NOMO-1 treated with DMSO at 0.1 percent for 48 hours (cell line): ENCODE results near the gene TMSB4X.

Experiments used
- DNase-seq: peaks from one replicate; lab custom pipeline; 2025; ENCODE audit not compliant: unreplicated experiment; lab: John Stamatoyannopoulos, UW

TMSB4X gene

DNA sequence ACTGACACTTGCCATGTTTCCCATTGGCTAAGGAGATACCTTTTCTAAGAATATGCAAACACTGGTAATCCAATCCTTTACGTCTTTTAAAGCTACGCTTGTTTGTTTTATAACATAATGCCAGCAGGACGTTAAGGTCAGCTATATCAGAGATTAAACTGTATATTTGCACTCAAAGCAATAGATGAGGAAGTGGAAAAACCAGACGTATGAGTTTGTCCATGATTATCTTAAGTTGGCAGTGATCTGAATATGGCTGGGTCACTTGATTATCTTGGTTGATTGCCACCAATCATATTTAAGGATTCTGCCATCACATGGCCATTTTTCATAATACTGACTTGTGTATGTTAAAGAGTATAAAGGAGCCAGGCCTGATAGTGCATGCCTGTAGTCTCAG is 19.4 kb downstream of the TMSB4X start:
- no peak for DNase-seq

DNA sequence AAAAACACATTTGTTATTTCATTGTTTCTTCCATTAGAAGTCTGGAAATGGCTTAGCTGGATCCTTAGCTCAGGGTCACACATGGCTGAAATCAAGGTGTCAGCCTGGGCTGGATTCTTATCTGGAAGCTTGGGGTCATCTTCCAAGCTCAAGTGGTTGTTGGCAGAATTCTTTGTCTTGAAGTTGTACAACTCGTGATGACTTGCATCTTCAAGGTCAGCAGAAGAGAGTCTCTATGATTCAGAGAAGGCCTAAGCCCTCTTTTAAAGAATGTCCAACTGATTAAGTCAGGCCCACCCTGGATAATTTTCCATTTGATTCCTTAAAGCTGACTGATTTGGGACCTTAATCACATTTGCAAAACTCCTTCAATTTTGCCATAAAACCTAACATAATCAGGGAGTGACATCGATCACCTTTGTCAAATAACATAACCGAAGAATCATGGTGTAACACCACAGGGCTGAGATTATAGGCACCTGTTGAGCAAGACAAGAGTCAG is 22.1 kb downstream of the TMSB4X start:
- no peak for DNase-seq

DNA sequence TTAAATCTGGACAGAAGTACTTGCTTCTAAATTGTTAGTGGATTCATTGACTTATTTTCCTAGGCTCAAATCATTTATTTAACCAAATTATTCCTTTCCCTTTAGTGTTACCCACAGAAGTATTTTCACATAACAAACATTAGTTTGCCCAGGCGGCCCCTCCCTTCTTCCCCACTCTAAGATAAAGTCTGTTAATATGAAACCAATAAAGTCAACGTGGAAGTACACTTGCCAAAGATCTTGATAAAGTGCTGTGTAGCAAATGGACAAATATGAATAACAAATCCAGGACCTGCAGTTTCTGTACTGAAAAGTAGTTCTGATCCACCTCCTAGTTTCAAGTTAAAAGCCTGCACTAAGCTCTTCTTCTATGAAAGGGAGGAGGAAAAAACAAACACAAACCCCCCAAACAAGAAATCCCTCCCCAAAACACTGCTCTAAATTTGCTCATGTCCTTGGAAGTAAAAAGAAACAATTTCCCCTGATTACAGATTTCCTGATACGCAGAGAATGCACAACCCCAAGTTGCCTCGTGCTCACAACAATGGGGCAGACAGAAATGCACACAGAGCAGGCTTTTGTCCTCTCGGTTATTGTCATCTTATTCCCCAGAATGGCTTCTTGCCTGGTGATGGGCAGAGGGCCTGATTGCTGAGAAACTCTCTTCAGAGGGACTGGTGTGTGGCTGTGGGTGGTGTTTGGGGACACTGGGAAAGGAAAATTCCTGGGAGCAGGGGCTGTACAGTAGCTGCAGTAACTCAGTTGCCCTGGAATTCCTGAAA is 23.2 kb downstream of the TMSB4X start:
- no peak for DNase-seq

DNA sequence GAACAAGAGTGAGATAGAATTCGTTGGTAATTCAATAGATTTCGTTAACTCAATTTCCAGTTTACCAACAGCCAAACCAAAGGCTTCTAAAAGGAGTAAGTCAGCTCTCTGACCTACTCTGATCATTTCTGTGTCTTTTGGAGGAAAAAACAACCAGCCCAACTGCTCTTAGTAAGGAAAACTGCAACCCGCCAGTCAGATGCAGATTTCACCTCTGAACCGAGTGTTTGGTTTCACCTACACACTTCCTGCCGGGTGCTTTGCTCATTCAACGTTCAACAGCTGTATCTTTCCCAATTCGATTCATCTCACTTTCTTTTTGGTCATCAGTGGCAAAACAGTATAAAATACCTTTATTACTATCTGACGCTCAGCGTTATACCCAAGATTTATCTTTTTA is 24.5 kb downstream of the TMSB4X start:
- DNase-seq, result peak; percentile 37

DNA sequence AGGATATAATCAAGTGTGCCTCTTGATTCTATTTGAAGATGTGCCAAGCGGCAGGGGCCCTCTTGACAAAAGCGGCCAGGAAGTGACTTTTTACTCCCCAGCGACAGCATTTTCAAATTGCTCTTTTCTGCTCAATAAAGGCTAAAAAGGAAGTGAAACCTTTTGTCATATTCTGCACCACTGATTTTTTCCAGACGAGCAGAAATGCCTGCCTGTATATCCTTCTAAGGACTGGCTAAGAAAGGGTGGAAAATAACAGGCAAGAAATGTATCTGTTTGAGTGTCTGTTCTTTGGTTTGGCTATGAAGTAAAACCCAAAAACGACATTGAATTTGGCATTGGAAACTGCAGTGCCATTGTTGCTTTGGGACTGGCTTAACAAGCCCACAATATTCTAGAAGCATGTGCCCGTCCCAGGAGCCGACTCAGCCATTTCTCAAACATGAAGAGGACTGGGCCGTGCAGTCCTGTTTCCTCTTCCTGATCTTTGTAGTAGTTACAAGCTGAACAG is 25.4 kb downstream of the TMSB4X start:
- peak; percentile 93 for DNase-seq

DNA sequence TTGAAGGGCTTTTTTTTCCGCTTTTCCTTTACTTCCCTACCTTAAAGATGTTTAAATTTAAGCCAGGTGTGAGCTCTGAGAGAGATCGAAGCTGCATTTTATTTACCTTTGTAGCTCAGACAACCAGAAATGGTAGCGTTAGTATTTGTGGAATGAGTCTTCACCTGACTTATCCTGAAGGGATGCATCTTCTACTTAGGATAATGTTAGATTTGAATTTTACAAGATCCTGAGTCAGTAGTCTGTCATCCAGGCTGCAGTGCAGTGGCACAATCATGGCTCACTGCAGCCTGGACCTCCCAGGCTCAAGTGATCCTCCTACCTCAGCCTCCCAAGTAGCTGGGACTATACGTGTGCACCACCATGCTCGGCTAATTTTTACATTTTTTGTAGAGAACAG is 26.2 kb downstream of the TMSB4X start:
- DNase-seq, result no peak

DNA sequence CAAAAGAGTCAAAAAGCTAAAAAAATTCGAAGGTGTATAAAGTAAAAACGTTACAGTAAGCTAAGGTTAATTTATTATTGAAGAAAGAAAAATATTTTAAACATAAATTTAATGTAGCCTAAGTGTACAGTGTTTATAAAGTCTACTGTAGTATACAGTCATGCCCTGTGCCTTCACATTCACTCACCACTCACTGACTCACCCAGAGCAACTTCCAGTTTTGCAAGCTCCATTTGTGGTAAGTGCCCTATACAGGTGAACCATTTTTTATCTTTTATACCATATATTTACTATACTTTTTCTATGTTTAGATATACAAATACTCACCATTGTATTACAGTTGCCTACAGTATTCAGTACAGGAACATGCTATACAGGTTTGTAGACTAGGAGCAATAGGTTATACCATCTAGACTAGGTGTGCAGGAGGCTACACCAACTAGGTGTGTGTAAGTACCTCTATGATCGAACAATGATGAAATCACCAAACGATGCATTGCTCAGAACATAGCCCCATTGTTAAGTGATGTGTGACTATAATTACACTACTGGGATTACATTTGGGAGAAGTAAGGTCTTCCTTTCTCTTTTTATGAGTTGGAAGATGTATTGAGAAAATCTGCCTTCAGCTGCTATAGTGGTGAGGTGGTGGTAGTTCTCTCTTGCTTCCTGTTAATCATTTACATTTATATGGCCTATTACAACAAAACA is 27.2 kb downstream of the TMSB4X start:
- peak; percentile 63 for DNase-seq

DNA sequence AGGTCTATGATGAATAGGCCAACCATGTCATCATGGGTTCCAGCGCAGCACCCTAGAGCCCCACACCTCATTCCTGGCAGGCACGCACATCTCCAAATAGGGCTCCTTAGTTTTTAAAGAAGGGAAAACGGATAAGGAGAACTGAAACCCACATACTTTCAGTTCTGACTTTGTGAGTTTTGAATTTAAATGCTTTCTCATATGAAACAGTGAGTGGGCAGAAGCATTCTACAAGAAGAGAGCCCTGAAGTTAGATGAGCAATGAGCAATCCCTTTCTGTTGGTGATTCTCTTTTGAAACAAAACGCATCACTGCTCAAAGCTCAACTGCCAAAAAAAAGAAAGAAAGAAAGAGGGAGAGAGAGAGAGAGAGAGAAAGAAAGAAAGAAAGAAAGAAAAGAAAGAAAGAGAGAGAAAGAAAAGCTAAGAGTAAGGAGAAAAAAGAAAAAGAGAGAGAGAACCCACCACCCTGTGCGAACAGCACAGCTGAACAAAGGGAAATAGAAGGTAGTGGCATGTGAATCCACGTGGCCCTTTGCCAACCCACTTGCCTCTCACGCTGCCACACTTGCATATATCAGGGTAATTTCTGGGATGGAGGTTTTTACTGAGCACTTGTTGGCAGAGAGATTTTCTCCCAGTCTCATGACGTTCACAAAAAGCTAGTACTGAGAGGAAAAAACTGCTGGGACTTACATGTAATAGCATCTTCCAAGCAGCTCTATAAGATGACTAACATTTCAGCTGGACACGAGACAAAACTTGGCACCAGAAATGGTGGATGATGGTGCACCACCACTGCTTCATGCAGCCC is 31.0 kb downstream of the TMSB4X start:
- DNase-seq, result peak; percentile 75

DNA sequence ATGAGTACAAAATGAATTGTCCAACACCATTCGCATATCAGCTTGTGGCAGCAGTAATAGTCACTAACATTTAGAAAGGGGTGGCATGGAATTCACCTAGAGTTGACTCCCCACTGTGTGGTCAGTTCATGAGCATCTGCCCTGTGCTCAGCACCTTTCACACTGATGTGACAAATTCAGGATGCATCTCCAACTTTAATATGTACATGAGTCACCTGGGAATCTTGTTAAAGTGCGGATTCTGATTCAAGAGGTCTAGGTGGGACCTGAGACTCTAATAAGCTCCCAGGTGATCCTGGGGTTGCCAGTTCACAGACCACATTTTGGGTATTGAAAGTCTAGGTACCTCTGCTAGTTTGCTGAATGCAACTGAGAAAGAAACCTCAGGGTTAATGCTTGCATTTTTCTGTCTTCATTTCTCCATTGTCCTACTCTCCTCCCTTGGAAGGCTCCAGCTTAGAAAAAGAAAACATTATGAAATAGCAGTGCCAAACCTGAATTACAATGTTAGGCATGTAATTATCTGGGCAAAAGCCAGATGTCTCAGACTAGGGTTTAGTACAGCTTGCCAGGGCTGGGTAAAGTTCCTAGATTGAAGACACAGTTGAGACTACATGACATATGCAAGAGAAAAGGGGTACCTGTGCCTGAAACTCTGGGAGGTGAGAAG is 32.7 kb downstream of the TMSB4X start:
- no peak for DNase-seq

DNA sequence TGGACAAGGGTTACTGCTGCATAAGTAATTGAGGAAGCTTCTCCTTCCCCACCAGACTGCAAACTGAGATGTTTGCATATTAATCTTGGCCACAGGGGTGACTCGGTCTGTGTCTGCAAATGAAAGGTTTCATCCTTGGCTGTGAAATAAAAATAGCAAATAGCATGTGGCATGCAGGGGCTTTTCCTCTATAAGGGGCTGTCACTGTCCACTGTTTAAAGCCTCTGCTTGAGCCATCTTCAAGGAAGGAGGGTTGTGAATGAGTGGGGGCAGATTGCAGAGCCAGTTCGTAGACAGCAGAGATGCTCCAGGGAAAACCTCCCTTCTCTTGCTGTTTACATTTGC is 33.3 kb downstream of the TMSB4X start:
- DNase-seq, result peak; percentile 67

DNA sequence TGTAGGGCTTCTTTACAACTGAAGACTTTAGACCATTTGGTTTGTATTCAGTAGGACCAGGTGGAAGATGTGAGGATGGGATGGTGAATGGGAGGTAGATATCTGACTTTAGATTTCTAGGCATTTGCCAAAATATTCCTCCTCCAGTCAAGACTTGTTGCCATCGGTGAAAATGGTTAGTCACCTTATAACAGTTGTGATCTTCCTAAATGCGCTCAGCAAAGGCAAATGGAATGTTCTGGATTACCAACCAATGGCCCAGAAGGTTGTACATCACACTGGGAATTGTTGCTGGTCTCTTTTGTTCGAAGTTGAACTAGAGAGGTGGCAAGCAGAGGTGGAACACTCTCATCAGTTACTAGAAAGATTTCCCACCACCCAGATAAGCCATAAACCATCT is 33.9 kb downstream of the TMSB4X start:
- DNase-seq, result no peak

DNA sequence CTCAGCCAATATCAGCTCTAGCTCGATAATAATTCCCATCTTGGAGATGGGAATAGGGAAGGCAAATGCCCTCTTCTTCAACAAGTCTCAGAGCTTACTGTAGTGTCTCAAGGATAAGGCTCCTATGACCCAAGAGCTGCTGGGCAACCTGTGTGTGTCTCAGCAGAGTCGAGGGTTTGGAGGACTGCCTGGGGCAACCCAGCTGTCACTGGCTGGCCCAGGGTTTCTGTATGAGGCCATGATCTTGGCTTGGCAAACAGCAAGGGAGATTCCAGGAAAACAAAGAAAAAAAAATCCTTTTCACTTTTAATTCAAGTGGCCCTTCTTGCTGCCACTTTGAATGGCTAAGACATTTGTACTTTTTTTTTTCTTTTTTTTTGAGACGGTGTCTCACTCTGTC is 34.4 kb downstream of the TMSB4X start:
- DNase-seq, result no peak

DNA sequence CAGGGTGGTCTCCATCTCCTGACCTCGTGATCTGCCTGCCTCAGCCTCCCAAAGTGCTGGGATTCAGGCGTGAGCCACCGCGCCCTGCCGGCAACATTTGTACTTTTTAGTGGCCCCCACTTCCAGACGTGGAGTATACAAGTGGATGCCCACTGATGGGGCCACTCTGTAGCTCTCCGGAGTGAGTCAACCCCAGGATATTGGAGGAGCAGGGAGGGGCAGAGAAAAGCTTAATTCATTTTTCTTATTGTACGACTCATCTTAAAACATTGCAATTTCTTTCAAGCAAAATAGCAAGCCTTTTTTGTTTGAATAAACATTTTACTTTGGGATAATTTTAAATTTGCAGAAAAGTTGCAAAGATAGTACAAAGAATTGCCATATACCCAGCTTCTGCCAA is 34.9 kb downstream of the TMSB4X start:
- DNase-seq, result no peak

DNA sequence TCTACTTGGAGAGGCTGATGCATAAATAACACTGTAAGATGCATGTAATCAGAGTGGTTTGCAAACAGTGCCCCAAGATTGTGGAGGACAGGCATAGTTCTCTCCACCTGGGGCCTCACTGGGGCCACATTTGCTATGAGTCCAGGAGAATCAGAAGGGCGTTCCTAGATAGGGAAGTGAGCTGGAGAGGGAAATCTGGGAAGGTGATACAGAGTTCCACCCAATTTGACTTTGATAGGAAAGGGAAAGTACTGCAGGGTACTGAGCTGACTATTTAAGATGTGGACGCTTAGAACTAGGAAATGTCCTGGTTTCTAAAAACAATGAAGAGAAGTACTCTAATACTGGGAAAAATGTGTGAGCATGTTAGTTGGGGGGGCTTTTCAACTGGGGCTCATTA is 35.6 kb downstream of the TMSB4X start:
- DNase-seq, result no peak

DNA sequence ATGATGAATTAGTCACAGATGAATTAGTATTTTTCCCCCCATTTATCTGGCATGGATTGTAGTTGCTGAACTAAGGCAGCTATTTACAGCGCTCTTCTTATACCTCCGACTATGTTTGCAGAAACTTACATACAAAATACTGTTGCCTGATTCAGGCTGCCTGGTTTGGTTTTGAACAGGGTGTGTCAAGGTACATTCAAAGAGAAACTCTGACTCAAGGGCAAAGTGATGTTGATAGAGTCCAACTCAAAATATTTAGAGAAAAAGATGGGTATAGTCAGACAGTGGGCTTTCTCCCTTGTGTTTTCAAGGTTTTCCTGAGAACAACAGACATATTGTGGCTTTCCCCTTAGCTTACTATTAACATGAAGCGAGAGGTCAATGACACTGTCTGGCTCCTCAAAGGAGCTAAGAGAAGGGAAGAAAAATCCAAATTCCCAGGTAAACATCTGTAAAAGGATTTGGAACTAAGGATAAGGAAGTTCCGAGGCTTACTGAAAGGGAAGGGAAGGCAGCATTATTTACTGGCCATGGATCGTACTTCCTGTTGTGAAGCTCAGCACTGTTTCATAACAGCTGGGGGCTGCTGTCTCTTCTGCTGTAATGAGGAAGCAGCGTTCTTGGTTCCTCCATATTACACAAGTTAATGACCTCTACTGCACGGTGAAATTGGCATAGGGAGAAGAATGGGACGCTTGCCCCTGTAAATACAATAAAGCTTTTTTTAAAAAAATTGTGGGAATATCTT is 38.6 kb downstream of the TMSB4X start:
- peak; percentile 96 for DNase-seq

DNA sequence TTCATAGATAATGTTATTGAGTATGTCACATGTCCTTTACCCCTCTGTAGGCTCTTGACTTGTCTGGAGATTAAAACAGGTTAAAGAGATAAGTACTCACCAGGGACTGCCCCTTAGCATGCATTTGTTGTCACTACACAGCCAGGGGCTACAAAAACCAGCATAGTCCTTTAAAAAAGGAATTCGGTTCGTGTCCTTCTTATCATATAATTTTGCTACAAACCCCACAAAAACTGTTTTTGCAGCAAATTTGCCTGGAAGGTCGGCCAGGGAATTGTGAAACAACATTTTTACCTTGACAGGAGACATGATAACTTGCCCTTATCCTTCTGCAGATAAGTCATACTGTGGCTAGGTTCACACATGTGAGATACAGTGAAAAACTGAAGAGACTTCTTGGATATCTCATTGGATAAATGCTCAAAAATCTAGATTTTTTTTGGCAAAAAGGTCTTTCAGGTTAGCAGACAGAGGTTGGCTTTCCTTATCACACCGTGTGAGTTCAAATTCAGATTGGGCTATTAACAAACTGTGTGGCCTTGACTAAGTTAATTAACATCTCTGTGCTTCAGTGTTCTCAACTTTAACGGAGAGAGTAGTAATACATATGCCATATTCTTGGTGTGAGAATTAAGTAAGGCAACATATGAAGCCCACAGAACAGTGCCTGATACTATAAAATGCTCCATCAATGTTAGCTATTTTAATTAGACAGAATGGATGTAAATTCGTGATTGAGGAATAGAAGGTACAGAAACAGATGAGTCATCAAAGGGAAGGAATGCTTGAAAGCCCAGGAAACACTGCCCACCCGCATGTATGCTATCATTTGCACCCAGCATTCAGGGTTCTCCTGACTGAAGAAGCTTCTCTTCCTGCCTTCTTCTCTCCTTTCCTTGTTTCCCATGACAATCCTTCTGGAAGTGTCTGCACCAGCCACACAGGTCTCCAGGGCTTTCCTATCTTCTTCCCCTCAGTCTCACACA is 39.5 kb downstream of the TMSB4X start:
- no peak for DNase-seq

DNA sequence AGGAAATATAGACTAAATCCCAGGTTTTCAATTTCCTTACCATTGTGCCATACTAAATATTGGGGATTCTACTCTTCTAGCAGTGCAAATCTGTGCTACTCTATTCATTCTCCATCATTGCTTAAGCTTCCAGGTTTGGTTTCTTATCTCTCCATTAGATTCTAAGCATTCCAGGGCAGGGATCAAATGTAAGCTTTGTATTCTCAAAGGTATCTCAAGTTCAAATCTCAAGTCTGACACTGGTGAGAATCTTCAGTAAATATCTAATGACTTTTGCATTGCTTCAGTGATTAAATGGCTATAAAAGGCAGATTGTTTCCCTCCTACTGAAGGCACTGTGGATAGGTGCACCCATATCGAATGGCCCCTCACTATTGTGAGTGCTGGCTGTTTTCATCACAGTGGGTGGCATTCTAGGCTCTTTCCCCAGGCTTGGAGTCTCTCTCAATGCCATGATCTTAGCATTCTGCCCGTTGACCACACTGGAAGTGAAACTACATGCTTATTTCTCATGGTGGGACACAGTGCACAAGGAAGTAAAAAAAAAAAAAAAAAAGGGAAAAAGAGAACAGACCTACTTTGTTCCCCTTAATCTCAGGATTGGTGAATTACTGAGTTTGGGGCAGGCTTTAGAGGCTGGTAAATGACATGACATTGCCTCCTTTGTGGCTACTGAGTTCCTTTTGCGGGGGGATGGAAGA is 40.8 kb downstream of the TMSB4X start:
- DNase-seq, result peak; percentile 92

DNA sequence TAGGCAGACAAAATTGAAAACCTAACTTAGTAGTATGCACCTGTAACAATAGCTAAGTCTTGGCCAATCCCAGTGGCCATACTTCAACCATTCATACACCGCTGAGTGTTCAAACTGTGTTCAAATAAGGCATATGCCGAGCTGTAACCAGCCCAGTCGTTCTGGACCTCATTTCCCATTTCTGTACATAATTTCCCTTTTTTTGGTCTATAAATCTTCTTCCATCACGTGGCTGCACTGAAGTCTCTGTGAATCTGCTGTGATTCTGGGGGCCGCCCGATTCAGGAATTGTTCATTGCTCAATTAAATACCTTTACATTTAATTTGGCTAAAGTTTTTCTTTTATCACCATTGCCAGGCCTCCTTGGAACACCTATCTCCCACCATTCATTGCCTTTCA is 41.8 kb downstream of the TMSB4X start:
- peak; percentile 80 for DNase-seq
